ENCODE measurements around the gene GSE1.

GRCh38 chr16:85720302-85720637, 107.1 kb downstream of the GSE1 start:
- no peak for TF ChIP-seq POLR2A (IDR thresholded peaks at IDR 0.05; ENCODE audit: low read length)
- no peak for TF ChIP-seq GATA1 (IDR thresholded peaks at IDR 0.05; ENCODE audit: low read depth, low read length)
